AG10803 (cell line): ENCODE results near the gene CHRNE.

Experiments used
- DNase-seq: peaks from one replicate; pipeline ENCODE4 v3.0.0; 2010; ENCODE audit warnings: low read depth
- H3K4me3 ChIP-seq: 2 replicates; pipeline ENCODE4 v1.5.1; 2011; ENCODE audit warnings: mild to moderate bottlenecking, low read length, control low read depth
- TF ChIP-seq, protein P1 (sequence below): conservative IDR thresholded peaks from 2 replicates; pipeline ENCODE4 v1.5.1; 2011; ENCODE audit warnings: mild to moderate bottlenecking, low read length, control low read depth, inconsistent platforms

CHRNE gene

DNA sequence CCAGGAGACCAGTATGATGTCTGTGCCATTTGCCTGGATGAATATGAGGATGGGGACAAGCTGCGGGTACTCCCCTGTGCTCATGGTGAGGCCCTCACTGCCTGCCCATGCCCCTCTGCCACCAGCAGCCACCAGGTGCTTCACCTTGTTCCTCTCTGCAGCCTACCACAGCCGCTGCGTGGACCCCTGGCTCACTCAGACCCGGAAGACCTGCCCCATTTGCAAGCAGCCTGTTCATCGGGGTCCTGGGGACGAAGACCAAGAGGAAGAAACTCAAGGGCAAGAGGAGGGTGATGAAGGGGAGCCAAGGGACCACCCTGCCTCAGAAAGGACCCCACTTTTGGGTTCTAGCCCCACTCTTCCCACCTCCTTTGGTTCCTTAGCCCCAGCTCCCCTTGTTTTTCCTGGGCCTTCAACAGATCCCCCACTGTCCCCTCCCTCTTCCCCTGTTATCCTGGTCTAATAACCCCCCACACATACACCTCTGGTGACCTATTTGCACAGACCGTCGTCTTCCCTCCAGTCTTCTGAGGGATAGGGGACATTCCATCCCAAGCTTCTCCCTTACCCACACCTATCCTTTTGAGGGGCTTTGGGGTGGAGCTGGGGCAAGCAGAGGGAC is 41.8 kb upstream of the CHRNE start:
- H3K4me3 ChIP-seq = peak overlapping the region; percentile 97
- TF ChIP-seq, protein P1, sequence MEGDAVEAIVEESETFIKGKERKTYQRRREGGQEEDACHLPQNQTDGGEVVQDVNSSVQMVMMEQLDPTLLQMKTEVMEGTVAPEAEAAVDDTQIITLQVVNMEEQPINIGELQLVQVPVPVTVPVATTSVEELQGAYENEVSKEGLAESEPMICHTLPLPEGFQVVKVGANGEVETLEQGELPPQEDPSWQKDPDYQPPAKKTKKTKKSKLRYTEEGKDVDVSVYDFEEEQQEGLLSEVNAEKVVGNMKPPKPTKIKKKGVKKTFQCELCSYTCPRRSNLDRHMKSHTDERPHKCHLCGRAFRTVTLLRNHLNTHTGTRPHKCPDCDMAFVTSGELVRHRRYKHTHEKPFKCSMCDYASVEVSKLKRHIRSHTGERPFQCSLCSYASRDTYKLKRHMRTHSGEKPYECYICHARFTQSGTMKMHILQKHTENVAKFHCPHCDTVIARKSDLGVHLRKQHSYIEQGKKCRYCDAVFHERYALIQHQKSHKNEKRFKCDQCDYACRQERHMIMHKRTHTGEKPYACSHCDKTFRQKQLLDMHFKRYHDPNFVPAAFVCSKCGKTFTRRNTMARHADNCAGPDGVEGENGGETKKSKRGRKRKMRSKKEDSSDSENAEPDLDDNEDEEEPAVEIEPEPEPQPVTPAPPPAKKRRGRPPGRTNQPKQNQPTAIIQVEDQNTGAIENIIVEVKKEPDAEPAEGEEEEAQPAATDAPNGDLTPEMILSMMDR = no peak
- DNase-seq = no peak

DNA sequence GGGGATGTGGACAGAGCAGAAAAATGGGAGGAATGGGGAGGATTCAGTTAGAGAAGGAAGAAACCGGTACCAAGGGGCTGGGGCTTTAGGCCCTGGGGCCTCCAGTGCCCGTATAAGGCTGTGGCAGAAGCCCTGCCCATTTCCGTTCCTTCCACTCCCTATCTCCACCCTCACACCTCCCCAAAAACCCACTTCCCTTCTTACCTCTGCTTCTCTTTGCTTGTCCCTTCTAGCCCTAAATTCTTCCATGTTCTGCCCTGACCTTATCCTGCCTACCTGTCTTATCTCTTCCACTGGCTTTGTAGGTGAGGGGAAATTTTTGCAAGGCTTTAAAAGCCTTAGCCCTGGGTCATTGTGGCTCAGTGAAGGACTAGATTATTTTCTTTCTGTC is 41.3 kb upstream of the CHRNE start:
- DNase-seq = no peak

DNA sequence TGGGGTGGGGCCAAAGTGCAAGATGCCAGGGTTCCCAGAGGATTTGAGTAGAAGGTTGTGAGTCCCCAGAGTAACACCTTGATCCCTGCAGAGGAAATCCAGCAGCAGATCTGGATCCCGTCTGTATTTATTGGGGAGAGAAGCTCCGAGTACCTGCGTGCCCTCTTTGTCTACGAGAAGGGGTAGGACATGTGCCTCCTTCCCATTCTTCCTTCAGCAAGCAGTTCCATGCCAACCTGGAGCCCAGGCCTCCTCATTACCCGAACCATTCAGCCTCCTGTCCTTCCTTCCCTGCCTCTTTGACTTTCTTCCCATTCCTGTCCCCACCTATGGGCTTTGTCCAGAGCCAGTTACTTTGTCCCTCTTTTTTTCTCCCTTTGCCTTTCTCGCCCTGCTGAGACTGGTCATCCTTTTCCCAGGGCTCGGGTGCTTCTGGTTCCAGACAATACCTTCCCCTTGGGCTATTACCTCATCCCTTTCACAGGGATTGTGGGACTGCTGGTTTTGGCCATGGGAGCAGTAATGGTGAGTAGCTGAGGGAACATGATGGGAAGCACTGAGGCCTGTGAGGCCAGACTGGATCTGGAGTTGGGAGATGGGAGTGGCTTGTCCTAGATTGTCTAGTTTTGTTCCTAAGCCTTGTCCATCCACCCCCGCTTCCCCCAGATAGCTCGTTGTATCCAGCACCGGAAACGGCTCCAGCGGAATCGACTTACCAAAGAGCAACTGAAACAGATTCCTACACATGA is 40.0 kb upstream of the CHRNE start:
- no peak overlapping the region for H3K4me3 ChIP-seq
- TF ChIP-seq, protein P1 = no peak
- DNase-seq = no peak

More for the DNA sequence above, 41.3 kb upstream of the CHRNE start:
- no peak overlapping the region for H3K4me3 ChIP-seq
- TF ChIP-seq, protein P1 = no peak

DNA sequence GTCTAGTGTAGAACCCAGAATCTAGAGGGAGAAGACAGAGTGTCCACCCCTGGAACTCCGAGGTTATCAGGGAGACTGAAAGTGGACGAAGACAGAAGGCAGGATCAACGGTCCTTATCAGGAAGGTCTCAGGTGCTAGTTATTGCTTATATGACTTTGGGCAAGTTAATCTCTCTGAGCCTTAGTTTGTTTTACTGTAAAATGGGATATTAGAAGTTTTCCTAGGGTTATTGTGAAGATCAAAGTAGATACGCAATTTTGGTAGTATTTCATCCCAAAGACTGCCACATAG is 38.4 kb upstream of the CHRNE start:
- TF ChIP-seq, protein P1 = no peak
- peak overlapping the region; percentile 89 for H3K4me3 ChIP-seq
- no peak for DNase-seq

DNA sequence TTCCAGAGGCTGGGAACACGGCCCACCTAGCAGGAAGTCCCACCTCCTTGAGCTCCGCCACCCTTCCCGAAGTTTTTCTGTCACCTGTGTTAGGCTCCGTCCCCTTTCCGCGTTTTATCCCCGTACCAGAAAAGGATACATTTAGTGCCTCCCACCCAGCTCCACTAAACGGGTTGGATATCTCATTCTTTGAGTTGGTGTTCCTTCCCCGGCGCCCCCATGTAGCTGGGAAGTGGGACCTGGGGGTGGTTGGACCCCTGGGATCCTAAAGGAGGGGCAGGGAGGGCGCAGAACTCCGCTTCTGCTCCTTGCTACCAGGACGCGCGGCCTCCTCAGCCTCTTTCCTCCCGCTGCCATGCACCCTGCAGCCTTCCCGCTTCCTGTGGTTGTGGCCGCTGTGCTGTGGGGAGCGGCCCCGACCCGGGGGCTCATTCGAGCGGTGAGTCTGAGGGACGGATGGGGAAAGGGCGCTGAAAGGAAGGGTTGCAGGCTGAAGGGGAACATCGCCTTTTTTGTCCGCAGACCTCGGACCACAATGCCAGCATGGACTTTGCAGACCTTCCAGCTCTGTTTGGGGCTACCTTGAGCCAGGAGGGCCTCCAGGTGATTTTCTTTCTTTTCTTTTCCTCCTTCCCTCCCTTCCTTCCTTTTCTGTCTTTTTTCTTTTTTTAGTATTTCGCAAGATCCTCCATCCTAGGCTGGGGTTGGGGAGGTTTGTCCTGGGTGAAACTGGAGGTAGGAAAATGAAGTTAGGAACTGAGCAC is 37.8 kb upstream of the CHRNE start:
- H3K4me3 ChIP-seq = peak overlapping the region; percentile 89
- no peak for DNase-seq
- TF ChIP-seq, protein P1 = no peak

DNA sequence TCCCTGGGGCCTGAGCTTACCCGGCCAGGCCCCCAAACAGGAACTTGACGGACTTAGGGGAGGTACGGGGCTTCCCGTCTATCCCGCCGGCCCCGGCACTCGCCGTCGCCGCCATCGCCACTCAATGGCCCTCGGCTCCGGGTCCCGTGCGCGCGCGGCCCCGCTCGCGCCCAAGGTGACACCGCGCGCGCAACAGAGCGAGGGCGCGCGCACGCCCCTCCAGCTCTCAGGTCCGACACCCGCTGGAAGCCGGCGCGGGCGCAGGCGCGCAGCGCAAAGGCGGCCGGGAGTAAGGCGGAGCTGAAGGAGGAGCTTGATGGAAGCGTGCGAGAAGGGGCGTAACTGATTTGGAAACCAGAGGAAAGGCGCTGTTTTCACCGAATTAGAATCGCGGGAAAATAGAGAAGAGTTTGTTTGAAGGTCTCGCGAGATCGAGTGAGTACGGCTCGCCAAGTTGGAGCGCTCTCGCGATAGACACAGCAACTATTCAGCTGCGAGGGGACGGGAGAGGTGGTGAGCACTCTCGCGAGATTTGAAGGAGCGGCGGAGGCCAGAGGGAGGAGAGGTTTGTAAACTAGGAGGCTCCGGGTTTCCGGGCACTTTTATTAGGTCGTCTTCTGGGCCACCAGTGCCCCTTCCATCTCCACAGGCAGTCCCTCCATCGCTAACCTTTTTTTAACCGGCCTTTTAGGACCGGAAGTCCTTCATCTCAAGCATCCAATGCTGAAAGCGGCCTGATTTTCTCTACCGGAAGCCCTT is 37.1 kb upstream of the CHRNE start, which contains the start of the genes RNF167 and SLC25A11:
RNF167 (plus strand) TSS at position 473 of the 759 bp plus-strand sequence. CDS start 642 bp downstream, outside the sequence.
SLC25A11 (minus strand) TSS at position 251 of the 759 bp plus-strand sequence; CDS start at position 115, 136 bp downstream.
- peak; percentile 100 for DNase-seq
- TF ChIP-seq, protein P1 = no peak
- peak within 1 kb of the TSS; percentile 89 for H3K4me3 ChIP-seq
